ENCODE measurements around the gene SFMBT1.

- TF ChIP-seq POLR2AphosphoS5 (IDR thresholded peaks at IDR 0.05; ENCODE audit: borderline replicate concordance, low read depth, low read length) (no peak), EZH2 (IDR thresholded peaks at IDR 0.05) (no peak)
Measured at GRCh38 chr3:53092216-53092615, 46.3 kb upstream of the SFMBT1 start.
